CD14-positive monocyte (primary cell): ENCODE data around the gene NKX6-2. TPM values are rescaled to one million over a fixed set of nuclear protein-coding genes. Genes with fewer than 3 reads are reported as not detected.

ENCODE experiments used
- DNase-seq, 3 donors: peaks; one replicate each; pipeline ENCODE4 v3.0.0-alpha.2; 2011 to 2022
- H2AFZ ChIP-seq: 2 replicates; pipeline ENCODE4 v1.6.0; 2012; ENCODE audit warnings: mild to moderate bottlenecking, low read depth, low read length, inconsistent platforms; ENCODE audit not compliant: insufficient read depth, poor library complexity, severe bottlenecking
- H3K27ac ChIP-seq, 2 donors: 1 replicate in 1 of 2; 2 replicates in 1 of 2; pipeline ENCODE4 v1.5.1; 2012 to 2013; ENCODE audit warnings: low read length in 2 of 2, control low read depth in 1 of 2, inconsistent platforms in 1 of 2, low read depth in 1 of 2, mild to moderate bottlenecking in 1 of 2
- H3K27me3 ChIP-seq, 2 donors: one replicate each; pipeline versions ENCODE4 v1.6.0 to v1.6.1; 2011 to 2013; ENCODE audit warnings: low read length in 2 of 2; ENCODE audit not compliant: control insufficient read depth in 2 of 2, insufficient read depth in 2 of 2
- H3K36me3 ChIP-seq, 2 donors: replicated peaks in 1 of 2; 1 replicate in 1 of 2; 2 replicates in 1 of 2; pipeline versions ENCODE4 v1.5.1 to v1.6.1; 2012 to 2013; ENCODE audit warnings: low read length in 2 of 2, control low read depth in 1 of 2, inconsistent platforms in 1 of 2, mild to moderate bottlenecking in 1 of 2; ENCODE audit not compliant: insufficient read depth in 2 of 2, control insufficient read depth in 1 of 2
- H3K4me1 ChIP-seq, 2 donors: 1 replicate in 1 of 2; 2 replicates in 1 of 2; pipeline versions ENCODE4 v1.5.1 to v1.6.1; 2012 to 2013; ENCODE audit warnings: low read length in 2 of 2, control low read depth in 1 of 2, inconsistent platforms in 1 of 2, mild to moderate bottlenecking in 1 of 2, moderate library complexity in 1 of 2; ENCODE audit not compliant: insufficient read depth in 2 of 2, control insufficient read depth in 1 of 2
- H3K4me2 ChIP-seq: replicated peaks from 2 replicates; pipeline ENCODE3; 2012; ENCODE audit warnings: low read length, moderate library complexity, mild to moderate bottlenecking; ENCODE audit not compliant: poor library complexity, severe bottlenecking; ENCODE audit errors: extremely low read depth
- H3K4me3 ChIP-seq, 3 experiments: fragments of 200-600 bp in 1 of 3; sonication (generic) in 1 of 3; replicated peaks in 1 of 3; 1 replicate in 2 of 3; 2 replicates in 1 of 3; pipeline ENCODE4 v1.5.1; 2011 to 2013; ENCODE audit warnings: low read length in 3 of 3, mild to moderate bottlenecking in 3 of 3, control low read depth in 2 of 3, low read depth in 2 of 3, inconsistent platforms in 1 of 3, moderate library complexity in 1 of 3
- H3K79me2 ChIP-seq: 2 replicates; pipeline ENCODE4 v1.6.0; 2012; ENCODE audit warnings: mild to moderate bottlenecking, control low read depth, inconsistent platforms, low read length, moderate library complexity; ENCODE audit not compliant: insufficient read depth
- H3K9ac ChIP-seq: 2 replicates; pipeline ENCODE4 v1.6.0; 2017; ENCODE audit warnings: low read length, mild to moderate bottlenecking; ENCODE audit not compliant: insufficient read depth, poor library complexity, severe bottlenecking
- H3K9me3 ChIP-seq, 2 donors: replicated peaks in 1 of 2; 1 replicate in 1 of 2; 2 replicates in 1 of 2; pipeline versions ENCODE4 v1.5.1 to v1.6.1; 2012 to 2013; ENCODE audit warnings: low read length in 2 of 2, control low read depth in 1 of 2; ENCODE audit not compliant: control insufficient read depth in 1 of 2, insufficient read depth in 1 of 2
- H4K20me1 ChIP-seq: 2 replicates; pipeline ENCODE4 v1.6.0; 2012; ENCODE audit warnings: mild to moderate bottlenecking, low read length, control low read depth, moderate library complexity; ENCODE audit not compliant: insufficient read depth
- H3K27ac Mint-ChIP-seq, 7 donors: one replicate each; pipeline ENCODE4 v1.8.0; 2020; ENCODE audit warnings: mild to moderate bottlenecking in 7 of 7, mixed read lengths in 7 of 7, moderate library complexity in 6 of 7, inconsistent platforms in 2 of 7
- H3K27me3 Mint-ChIP-seq, 3 donors: one replicate each; pipeline ENCODE4 v1.8.0; 2021 to 2022; ENCODE audit warnings: low read depth in 3 of 3, mild to moderate bottlenecking in 3 of 3, mixed read lengths in 3 of 3, moderate library complexity in 3 of 3, inconsistent platforms in 1 of 3
- H3K36me3 Mint-ChIP-seq, 2 donors: one replicate each; pipeline ENCODE4 v1.8.0; 2020; ENCODE audit warnings: mixed read lengths in 2 of 2, inconsistent platforms in 1 of 2, mild to moderate bottlenecking in 1 of 2
- H3K4me1 Mint-ChIP-seq: one replicate; pipeline ENCODE4 v1.8.0; 2020; ENCODE audit warnings: mild to moderate bottlenecking, mixed read lengths
- H3K4me3 Mint-ChIP-seq, 2 donors: one replicate each; pipeline ENCODE4 v1.8.0; 2020; ENCODE audit warnings: mild to moderate bottlenecking in 2 of 2, mixed read lengths in 2 of 2, moderate library complexity in 1 of 2
- H3K9me3 Mint-ChIP-seq, 7 donors: one replicate each; pipeline ENCODE4 v1.8.0; 2020 to 2022; ENCODE audit warnings: mixed read lengths in 7 of 7, mild to moderate bottlenecking in 6 of 7, moderate library complexity in 6 of 7, inconsistent platforms in 2 of 7
- WGBS: methylation state at CpG from one replicate; pipeline ENCODE4 v1.1.5; 2013; ENCODE audit warnings: missing lambda C conversion rate; ENCODE audit not compliant: insufficient coverage; 5-methylcytosine and 5-hydroxymethylcytosine counted together
- intact Hi-C, 2 donors: fragments of 100-400 bp; cut with micrococcal nuclease; formaldehyde crosslinking; loops; one replicate each; pipeline versions ENCODE4 v1.15.0 to v1.15.1; 2023
- polyA plus RNA-seq, 3 donors: library from polyadenylated mRNA; depleted of rRNA in 1 of 3; unstranded in 2 of 3; stranded (reverse) in 1 of 3; fragments of 300-500 nt in 2 of 3; fragments of >200 nt in 1 of 3; fragmentation: Illumina TruSeq in 2 of 3; gene quantifications; 1 replicate in 2 of 3; 2 replicates in 1 of 3; pipeline ENCODE4 v1.2.3, GENCODE V29; 2012 to 2021
- TF ChIP-seq, protein P1 (sequence below): fragments of 200-600 bp; IDR thresholded peaks from one replicate; pipeline ENCODE4 v1.8.0; 2022; ENCODE audit warnings: antibody characterized with exemption, mild to moderate bottlenecking

NKX6-2 gene
- polyA plus RNA-seq, 3 donors: not detected

DNA sequence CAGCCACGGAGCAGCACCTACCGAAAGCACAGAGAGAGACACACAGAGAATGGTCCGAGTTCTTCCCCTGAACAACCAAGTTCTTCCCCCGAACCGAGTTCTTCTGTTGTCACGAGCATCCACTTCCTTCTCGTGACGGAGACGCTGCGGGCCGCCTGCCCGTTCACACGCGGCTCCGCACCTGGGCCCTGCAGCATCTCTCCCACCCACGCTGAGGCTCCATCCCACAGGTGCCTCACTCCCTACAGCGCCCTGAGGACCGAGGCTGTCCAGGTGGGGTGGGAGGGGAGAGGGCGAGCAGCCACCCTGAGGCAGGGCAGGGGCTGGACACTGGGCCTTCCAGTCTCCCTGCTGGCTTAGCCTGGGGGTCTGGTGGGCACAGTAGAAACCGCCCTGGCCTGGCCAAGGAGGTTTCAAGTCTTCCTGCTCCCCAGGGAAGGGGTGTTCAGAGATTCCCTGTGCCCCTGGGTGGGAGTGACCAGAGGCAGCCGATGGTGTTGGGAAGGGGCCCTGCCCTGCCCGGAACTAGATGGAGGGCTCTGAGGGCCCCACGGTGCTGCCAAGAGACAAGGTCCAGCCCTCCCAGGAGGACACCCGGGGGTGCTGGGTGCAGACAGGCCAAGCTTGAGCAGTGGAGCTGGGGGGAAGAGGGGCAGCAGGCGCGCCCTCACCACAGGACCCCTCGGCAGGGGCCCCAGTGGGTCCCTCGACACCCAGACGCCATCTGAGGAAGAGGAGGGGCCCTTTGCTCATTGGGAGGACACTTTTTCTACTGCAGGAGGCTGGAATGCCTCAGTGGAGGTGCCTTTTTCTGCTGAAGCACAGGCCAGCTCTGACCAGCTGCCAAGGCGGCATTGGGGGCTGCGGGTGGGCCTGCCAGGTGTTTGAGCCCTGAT is 5.2 kb upstream of the NKX6-2 start:
- peaks cover 0 to 31% of the 10 kb centered on the region in 2 donors for H3K27me3 ChIP-seq
- no peaks in the 10 kb centered on the region for H3K36me3 ChIP-seq
- H3K36me3 Mint-ChIP-seq: no peaks in the 10 kb centered on the region
- H3K27ac ChIP-seq: no peak overlapping the region
- no peak overlapping the region for H3K27ac Mint-ChIP-seq
- WGBS: 54% methylated on average over 22 of the region's 31 CpGs
- TF ChIP-seq, protein P1, sequence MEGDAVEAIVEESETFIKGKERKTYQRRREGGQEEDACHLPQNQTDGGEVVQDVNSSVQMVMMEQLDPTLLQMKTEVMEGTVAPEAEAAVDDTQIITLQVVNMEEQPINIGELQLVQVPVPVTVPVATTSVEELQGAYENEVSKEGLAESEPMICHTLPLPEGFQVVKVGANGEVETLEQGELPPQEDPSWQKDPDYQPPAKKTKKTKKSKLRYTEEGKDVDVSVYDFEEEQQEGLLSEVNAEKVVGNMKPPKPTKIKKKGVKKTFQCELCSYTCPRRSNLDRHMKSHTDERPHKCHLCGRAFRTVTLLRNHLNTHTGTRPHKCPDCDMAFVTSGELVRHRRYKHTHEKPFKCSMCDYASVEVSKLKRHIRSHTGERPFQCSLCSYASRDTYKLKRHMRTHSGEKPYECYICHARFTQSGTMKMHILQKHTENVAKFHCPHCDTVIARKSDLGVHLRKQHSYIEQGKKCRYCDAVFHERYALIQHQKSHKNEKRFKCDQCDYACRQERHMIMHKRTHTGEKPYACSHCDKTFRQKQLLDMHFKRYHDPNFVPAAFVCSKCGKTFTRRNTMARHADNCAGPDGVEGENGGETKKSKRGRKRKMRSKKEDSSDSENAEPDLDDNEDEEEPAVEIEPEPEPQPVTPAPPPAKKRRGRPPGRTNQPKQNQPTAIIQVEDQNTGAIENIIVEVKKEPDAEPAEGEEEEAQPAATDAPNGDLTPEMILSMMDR: no peak
- intact Hi-C loops: no loop called here
- DNase-seq: no peak
- H3K9ac ChIP-seq: no peak overlapping the region
- H3K4me1 Mint-ChIP-seq: no peaks in the 10 kb centered on the region
- H3K79me2 ChIP-seq: no peaks in the 10 kb centered on the region
- no peaks in the 10 kb centered on the region for H3K4me1 ChIP-seq
- peaks cover 20 to 57% (median 35%) of the 10 kb centered on the region in 3 donors for H3K27me3 Mint-ChIP-seq
- no peak overlapping the region for H2AFZ ChIP-seq
- no peak overlapping the region for H3K4me3 Mint-ChIP-seq
- no peak overlapping the region for H3K4me3 ChIP-seq
- peaks cover 0 to 9% (median 0%) of the 10 kb centered on the region in 7 donors for H3K9me3 Mint-ChIP-seq
- no peak overlapping the region for H3K4me2 ChIP-seq
- no peaks in the 10 kb centered on the region for H4K20me1 ChIP-seq
- no peaks in the 10 kb centered on the region for H3K9me3 ChIP-seq

- intact Hi-C loops: no loop called here
Measured at GRCh38 chr10:132790470-132790869, 4.5 kb upstream of the NKX6-2 start.

More at GRCh38 chr10:132790470-132790869, 4.5 kb upstream of the NKX6-2 start:
- no peak overlapping the region for H3K27ac Mint-ChIP-seq
- 71% methylated on average over 1 of the region's 7 CpGs for WGBS
- Histone ChIP-seq H3K36me3 (no peaks in the 10 kb centered on the region), H3K79me2 (no peaks in the 10 kb centered on the region), H3K27ac (no peak overlapping the region), H3K27me3 (peaks cover 0 to 32% of the 10 kb centered on the region in 2 donors), H3K4me2 (no peak overlapping the region), H4K20me1 (no peaks in the 10 kb centered on the region), H2AFZ (no peak overlapping the region), H3K4me1 (no peaks in the 10 kb centered on the region), H3K9me3 (no peaks in the 10 kb centered on the region), H3K9ac (no peak overlapping the region), H3K4me3 (no peak overlapping the region)
- H3K36me3 Mint-ChIP-seq: no peaks in the 10 kb centered on the region
- peaks cover 0 to 9% (median 0%) of the 10 kb centered on the region in 7 donors for H3K9me3 Mint-ChIP-seq
- H3K4me3 Mint-ChIP-seq: peak overlapping the region in 1 of 2 donors; percentile 26
- H3K27me3 Mint-ChIP-seq: peaks cover 23 to 57% (median 38%) of the 10 kb centered on the region in 3 donors
- TF ChIP-seq, protein P1: no peak
- DNase-seq: no peak
- H3K4me1 Mint-ChIP-seq: no peaks in the 10 kb centered on the region
